HepG2 (cell line): Measurements from ENCODE around the gene SYNPR. TPM values are rescaled to one million over a fixed set of nuclear protein-coding genes. Genes with fewer than 3 reads are reported as not detected.

Experiments
- ATAC-seq: fragments of 200-7000 bp; cut with Tn5 transposase; 3 replicates; pipeline ENCODE4 v1.9.1; 2020; ENCODE audit warnings: mild to moderate bottlenecking, moderate library complexity
- BruUV-seq: library from RNA; stranded (reverse); fragments of 400-500 nt; replicated peaks from 2 replicates; lab custom pipeline; 2021; lab: Mats Ljungman, UMichigan
- CTCF ChIA-PET: fragments of 300-600 bp; formaldehyde crosslinking; extraction: SDS; loops from one replicate; lab custom pipeline; 2021; ENCODE audit warnings: low total read pairs, inconsistent platforms, low intra/inter-chr PET ratio; lab: Yijun Ruan, JAX
- POLR2A ChIA-PET: fragments of 350-600 bp; sonication (Branson Sonifier 250); formaldehyde crosslinking; loops from one replicate; lab custom pipeline; 2020; ENCODE audit warnings: antibody characterized with exemption, inconsistent platforms; lab: Yijun Ruan, JAX
- DNase-seq: peaks from one replicate; pipeline ENCODE4 v3.0.0-alpha.2; 2015; ENCODE audit warnings: low spot score
- FAIRE-seq: peaks from 3 replicates; lab custom pipeline; 2011; peaks lifted over from hg19 to GRCh38; lab: Jason Lieb, UNC
- H2AFZ ChIP-seq: one replicate; pipeline ENCODE4 v1.6.1; 2011; ENCODE audit warnings: low read length, inconsistent platforms
- H3K27ac ChIP-seq: fragments of 300-600 bp; 3 replicates; pipeline ENCODE4 v1.8.0; 2011; ENCODE audit warnings: mixed run types, mild to moderate bottlenecking, mixed read lengths, low read length, inconsistent platforms; ENCODE audit not compliant: insufficient read depth; ENCODE audit errors: extremely low read length
- H3K27me3 ChIP-seq, 2 experiments: fragments of 200-600 bp in 1 of 2; 2 replicates in 1 of 2; 3 replicates in 1 of 2; pipeline versions ENCODE4 v1.6.0 to v1.8.0; 2011; ENCODE audit warnings: low read length in 2 of 2, mild to moderate bottlenecking in 2 of 2, moderate library complexity in 2 of 2, inconsistent platforms in 1 of 2; ENCODE audit not compliant: insufficient read depth in 2 of 2, control insufficient read depth in 1 of 2
- H3K36me3 ChIP-seq, 2 experiments: fragments of 200-600 bp in 1 of 2; replicated peaks in 1 of 2; 2 replicates in 1 of 2; 3 replicates in 1 of 2; pipeline versions ENCODE4 v1.5.1 to v1.8.0; 2011; ENCODE audit warnings: low read length in 2 of 2, inconsistent platforms in 1 of 2; ENCODE audit not compliant: insufficient read depth in 2 of 2, control insufficient read depth in 1 of 2
- H3K4me1 ChIP-seq: 2 replicates; pipeline ENCODE4 v1.5.1; 2012; ENCODE audit warnings: low read length, inconsistent platforms; ENCODE audit not compliant: insufficient read depth
- H3K4me2 ChIP-seq: 2 replicates; pipeline ENCODE4 v1.6.0; 2011; ENCODE audit warnings: low read depth, low read length, inconsistent platforms
- H3K4me3 ChIP-seq, 3 experiments: fragments of 200-600 bp in 1 of 3; sonication (generic), shearing (Covaris generic) in 1 of 3; replicated peaks in 1 of 3; 2 replicates each; pipeline ENCODE4 v1.5.1; 2011 to 2016; ENCODE audit warnings: low read length in 3 of 3, inconsistent platforms in 2 of 3, low read depth in 2 of 3, mild to moderate bottlenecking in 2 of 3, control low read depth in 1 of 3, mixed read lengths in 1 of 3; ENCODE audit not compliant: insufficient read depth in 1 of 3
- H3K79me2 ChIP-seq: one replicate; pipeline ENCODE4 v1.6.1; 2011; ENCODE audit warnings: low read length, inconsistent platforms; ENCODE audit not compliant: insufficient read depth
- H3K9ac ChIP-seq: 2 replicates; pipeline ENCODE4 v1.6.0; 2011; ENCODE audit warnings: mild to moderate bottlenecking, low read depth, low read length, inconsistent platforms; ENCODE audit not compliant: insufficient read depth
- H3K9me3 ChIP-seq: 2 replicates; pipeline ENCODE4 v1.5.1; 2012; ENCODE audit warnings: mild to moderate bottlenecking, low read length
- H4K20me1 ChIP-seq: 2 replicates; pipeline ENCODE4 v1.6.0; 2011; ENCODE audit warnings: inconsistent platforms, mild to moderate bottlenecking, low read length, moderate library complexity; ENCODE audit not compliant: insufficient read depth
- DNMT3B ChIP-seq: conservative IDR thresholded peaks from 2 replicates; pipeline ENCODE4 v1.6.1; 2016; ENCODE audit warnings: missing biosample characterization, control low read depth
- KAT8 ChIP-seq: IDR thresholded peaks from 2 replicates; pipeline ENCODE4 v1.6.1; 2016; ENCODE audit warnings: missing genetic modification reagents, missing compliant biosample characterization
- NR0B2 ChIP-seq: sonication (generic); formaldehyde crosslinking; IDR thresholded peaks from 2 replicates; pipeline ENCODE4 v1.4.0; 2020; ENCODE audit warnings: mild to moderate bottlenecking, missing genetic modification reagents
- TP53 ChIP-seq: sonication (generic); formaldehyde crosslinking; conservative IDR thresholded peaks from 2 replicates; pipeline ENCODE4 v1.4.0; 2020; ENCODE audit warnings: missing genetic modification reagents
- ZNF274 ChIP-seq: sonication (generic); formaldehyde crosslinking; IDR thresholded peaks from 2 replicates; pipeline ENCODE4 v1.5.1; 2020; ENCODE audit warnings: mild to moderate bottlenecking, missing genetic modification reagents
- ZNF496 ChIP-seq: sonication (generic); formaldehyde crosslinking; IDR thresholded peaks from 2 replicates; pipeline ENCODE4 v1.8.1; 2023; ENCODE audit warnings: mild to moderate bottlenecking, moderate library complexity, missing genetic modification reagents; ENCODE audit not compliant: insufficient replicate concordance
- ZNF75D ChIP-seq: sonication (generic); formaldehyde crosslinking; IDR thresholded peaks from 2 replicates; pipeline ENCODE4 v1.8.1; 2023; ENCODE audit warnings: missing genetic modification reagents, mild to moderate bottlenecking, borderline replicate concordance
- WGBS: methylation state at CpG from one replicate; pipeline ENCODE4 v1.1.6; 2017; ENCODE audit warnings: low lambda C conversion rate; 5-methylcytosine and 5-hydroxymethylcytosine counted together
- in situ Hi-C: cut with HindIII; loops from 2 replicates; pipeline ENCODE4 v1.10.0; 2017; ENCODE audit warnings: low pct_unique_long_range_greater_than_20kb; ENCODE audit not compliant: extremely low pct_ligation_motif_present
- intact Hi-C: fragments of 100-400 bp; cut with micrococcal nuclease; formaldehyde crosslinking; loops from one replicate; pipeline ENCODE4 v1.10.0; 2022; ENCODE audit not compliant: unreplicated experiment
- polyA plus RNA-seq, 8 experiments: library from polyadenylated mRNA; depleted of rRNA in 3 of 8; stranded (reverse) in 7 of 8; unstranded in 1 of 8; fragments of >200 nt; fragmentation: Illumina TruSeq in 4 of 8; extraction: Trizol in 4 of 8; gene quantifications; 2 replicates each; pipeline versions ENCODE4 v1.2.1 to v1.2.3, GENCODE V29; 2011 to 2016; ENCODE audit warnings: low read depth in 4 of 8, missing spikeins in 1 of 8, mixed read lengths in 1 of 8; ENCODE audit not compliant: insufficient read depth in 1 of 8
- total RNA-seq, 5 experiments: library from RNA; depleted of rRNA; stranded (reverse); fragments of >200 nt; fragmentation: Illumina TruSeq; extraction: Trizol; gene quantifications; 2 replicates each; pipeline ENCODE4 v1.2.3, GENCODE V29; 2016; ENCODE audit warnings: low read depth in 1 of 5
- TF ChIP-seq, protein P1 (sequence below): sonication (generic); formaldehyde crosslinking; IDR thresholded peaks from 2 replicates; pipeline ENCODE4 v1.4.0; 2020; ENCODE audit warnings: missing genetic modification reagents
- TF ChIP-seq, protein P2 (sequence below): IDR thresholded peaks from 2 replicates; pipeline ENCODE4 v1.6.1; 2018; ENCODE audit warnings: missing genetic modification reagents, mild to moderate bottlenecking, missing compliant biosample characterization

SYNPR gene
- total and polyA plus RNA-seq, 2 of the 13 experiments (the other 11 are each of a cell fraction or from before 2014, with no cell fraction given) = 0.04 TPM; not detected in 1

DNA sequence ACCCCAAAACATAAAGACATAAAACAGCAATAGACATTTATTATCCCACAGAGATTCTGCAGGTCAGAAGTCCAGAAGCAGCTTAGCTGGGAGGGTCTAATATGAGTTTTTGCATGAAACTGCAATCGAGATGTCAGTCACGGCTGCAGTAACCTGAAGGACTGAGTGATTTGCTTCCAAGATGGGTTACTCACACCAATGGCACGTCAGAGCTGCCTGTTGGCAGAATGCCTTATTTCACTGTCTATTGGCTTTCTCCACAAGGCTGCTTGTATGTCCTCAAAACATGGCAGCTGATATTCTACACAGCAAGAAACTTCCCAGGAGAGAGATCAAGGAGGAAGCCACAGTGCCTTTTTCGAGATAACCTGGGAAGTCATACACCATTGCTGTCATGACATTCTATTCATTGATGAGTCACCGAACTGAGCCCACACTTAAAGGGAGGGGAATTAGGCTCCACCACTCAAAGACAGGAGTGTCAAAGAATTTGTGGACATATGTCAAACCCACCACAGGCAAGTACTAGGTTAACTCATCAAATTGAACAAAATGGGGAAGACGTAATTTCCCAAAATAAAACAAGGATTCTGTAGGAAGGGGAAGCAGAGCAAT lies 122.2 kb downstream of the SYNPR start (continued):
- TF ChIP-seq TP53 (CRISPR knock-in tag) (no peak), DNMT3B (CRISPR knock-in tag) (no peak), ZNF75D (CRISPR knock-in tag) (no peak), NR0B2 (CRISPR knock-in tag) (no peak), ZNF496 (CRISPR knock-in tag) (no peak), ZNF274 (CRISPR knock-in tag) (no peak)
- TF ChIP-seq, protein P1, sequence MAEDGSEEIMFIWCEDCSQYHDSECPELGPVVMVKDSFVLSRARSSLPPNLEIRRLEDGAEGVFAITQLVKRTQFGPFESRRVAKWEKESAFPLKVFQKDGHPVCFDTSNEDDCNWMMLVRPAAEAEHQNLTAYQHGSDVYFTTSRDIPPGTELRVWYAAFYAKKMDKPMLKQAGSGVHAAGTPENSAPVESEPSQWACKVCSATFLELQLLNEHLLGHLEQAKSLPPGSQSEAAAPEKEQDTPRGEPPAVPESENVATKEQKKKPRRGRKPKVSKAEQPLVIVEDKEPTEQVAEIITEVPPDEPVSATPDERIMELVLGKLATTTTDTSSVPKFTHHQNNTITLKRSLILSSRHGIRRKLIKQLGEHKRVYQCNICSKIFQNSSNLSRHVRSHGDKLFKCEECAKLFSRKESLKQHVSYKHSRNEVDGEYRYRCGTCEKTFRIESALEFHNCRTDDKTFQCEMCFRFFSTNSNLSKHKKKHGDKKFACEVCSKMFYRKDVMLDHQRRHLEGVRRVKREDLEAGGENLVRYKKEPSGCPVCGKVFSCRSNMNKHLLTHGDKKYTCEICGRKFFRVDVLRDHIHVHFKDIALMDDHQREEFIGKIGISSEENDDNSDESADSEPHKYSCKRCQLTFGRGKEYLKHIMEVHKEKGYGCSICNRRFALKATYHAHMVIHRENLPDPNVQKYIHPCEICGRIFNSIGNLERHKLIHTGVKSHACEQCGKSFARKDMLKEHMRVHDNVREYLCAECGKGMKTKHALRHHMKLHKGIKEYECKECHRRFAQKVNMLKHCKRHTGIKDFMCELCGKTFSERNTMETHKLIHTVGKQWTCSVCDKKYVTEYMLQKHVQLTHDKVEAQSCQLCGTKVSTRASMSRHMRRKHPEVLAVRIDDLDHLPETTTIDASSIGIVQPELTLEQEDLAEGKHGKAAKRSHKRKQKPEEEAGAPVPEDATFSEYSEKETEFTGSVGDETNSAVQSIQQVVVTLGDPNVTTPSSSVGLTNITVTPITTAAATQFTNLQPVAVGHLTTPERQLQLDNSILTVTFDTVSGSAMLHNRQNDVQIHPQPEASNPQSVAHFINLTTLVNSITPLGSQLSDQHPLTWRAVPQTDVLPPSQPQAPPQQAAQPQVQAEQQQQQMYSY = no peak
- TF ChIP-seq, all 625 proteins: peak for 0

GRCh38 chr3:63405882-63406281 lies 127.8 kb downstream of the SYNPR start:
- no TSS peak for BruUV-seq
- H3K4me3 ChIP-seq = no peak overlapping the region
- intact Hi-C loops (no loop called here), in situ Hi-C loops (no loop called here)
- WGBS = 1% methylated on average over 3 of the region's 3 CpGs
- no peak for DNase-seq
- CTCF ChIA-PET = no interaction called here
- ATAC-seq = no peak
- H3K9me3 ChIP-seq = no peaks in the 10 kb centered on the region
- FAIRE-seq = no peak
- no peaks in the 10 kb centered on the region for H3K36me3 ChIP-seq
- no peak overlapping the region for H3K27ac ChIP-seq
- H3K4me2 ChIP-seq = no peak overlapping the region
- H4K20me1 ChIP-seq = no peaks in the 10 kb centered on the region
- H3K9ac ChIP-seq = no peak overlapping the region
- POLR2A ChIA-PET = no interaction called here
- no peak overlapping the region for H2AFZ ChIP-seq
- no peaks in the 10 kb centered on the region for H3K4me1 ChIP-seq
- TF ChIP-seq KAT8 = no peak
- TF ChIP-seq, protein P2, sequence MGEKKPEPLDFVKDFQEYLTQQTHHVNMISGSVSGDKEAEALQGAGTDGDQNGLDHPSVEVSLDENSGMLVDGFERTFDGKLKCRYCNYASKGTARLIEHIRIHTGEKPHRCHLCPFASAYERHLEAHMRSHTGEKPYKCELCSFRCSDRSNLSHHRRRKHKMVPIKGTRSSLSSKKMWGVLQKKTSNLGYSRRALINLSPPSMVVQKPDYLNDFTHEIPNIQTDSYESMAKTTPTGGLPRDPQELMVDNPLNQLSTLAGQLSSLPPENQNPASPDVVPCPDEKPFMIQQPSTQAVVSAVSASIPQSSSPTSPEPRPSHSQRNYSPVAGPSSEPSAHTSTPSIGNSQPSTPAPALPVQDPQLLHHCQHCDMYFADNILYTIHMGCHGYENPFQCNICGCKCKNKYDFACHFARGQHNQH (CRISPR knock-in tag) = no peak
- TF ChIP-seq, all 625 proteins: peak for 0
- Histone ChIP-seq H3K27me3 (no peaks in the 10 kb centered on the region), H3K79me2 (no peaks in the 10 kb centered on the region)
